H1 (cell line): ENCODE measurements around the gene LILRA1. TPM values are rescaled to one million over a fixed set of nuclear protein-coding genes. Genes with fewer than 3 reads are reported as not detected.

Experiments
- CHD2 ChIP-seq: IDR thresholded peaks from 2 replicates; pipeline ENCODE4 v1.6.1; 2012; ENCODE audit warnings: low read length, improper control_type of control experiment
- SP2 ChIP-seq: IDR thresholded peaks from 2 replicates; pipeline ENCODE4 v1.6.1; 2012; ENCODE audit warnings: mild to moderate bottlenecking, low read length, inconsistent platforms
- polyA plus RNA-seq, 7 experiments: library from polyadenylated mRNA; depleted of rRNA in 3 of 7; stranded (reverse) in 5 of 7; unstranded in 2 of 7; fragments of >200 nt in 5 of 7; fragments of 200-250 nt in 2 of 7; gene quantifications; 1 replicate in 5 of 7; 2 replicates in 1 of 7; 4 replicates in 1 of 7; pipeline versions ENCODE4 v1.2.1 to v1.2.3, GENCODE V29; 2011 to 2013; ENCODE audit warnings: missing spikeins in 2 of 7, mixed read lengths in 2 of 7
- total RNA-seq: library from RNA; stranded (reverse); fragmentation: NEBNext Ultra II Directional; extraction: Animal tissue kit (Norgen Biotek cat#: 25700); gene quantifications from 2 replicates; pipeline ENCODE4 v1.2.1, GENCODE V29; 2021
- TF ChIP-seq, protein P1 (sequence below): fragments of 300-600 bp; sonication (generic); IDR thresholded peaks from 2 replicates; pipeline ENCODE4 v1.7.1; 2012; ENCODE audit warnings: low read length, moderate library complexity, mild to moderate bottlenecking, inconsistent platforms; ENCODE audit not compliant: insufficient replicate concordance

LILRA1 gene
- total and polyA plus RNA-seq, 2 of the 8 experiments (the other 6 are each of a cell fraction or from before 2014, with no cell fraction given), result not detected

DNA sequence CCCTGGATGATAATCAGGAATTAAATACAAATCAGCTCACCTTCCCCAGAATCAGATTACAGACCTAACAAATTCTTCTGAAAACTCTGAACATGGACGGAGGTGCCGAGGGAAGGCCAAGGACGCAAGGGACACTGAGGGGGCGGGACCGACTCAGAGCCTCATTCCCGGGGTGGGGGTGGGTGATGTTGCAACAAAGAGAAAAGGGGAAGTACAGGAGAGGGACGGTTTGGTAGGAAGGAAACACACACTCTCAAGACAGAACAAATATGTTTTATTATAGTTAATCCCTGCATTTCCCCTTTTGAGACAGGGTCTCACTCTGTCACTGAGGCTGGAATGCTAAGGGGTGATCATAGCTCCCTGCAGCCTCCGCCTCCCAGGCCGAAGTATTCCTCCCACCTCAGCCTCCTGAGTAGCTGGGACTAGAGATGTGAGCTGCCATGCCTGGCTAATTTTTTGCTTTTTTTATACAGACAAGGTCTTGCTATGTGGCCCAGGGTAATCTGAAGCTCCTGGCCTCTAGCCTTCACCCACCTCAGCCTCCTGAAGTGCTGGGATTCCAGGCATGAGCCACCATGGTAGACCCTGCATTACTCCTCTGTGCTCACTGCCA lies 20.6 kb upstream of the LILRA1 start (continued):
- TF ChIP-seq, protein P1, sequence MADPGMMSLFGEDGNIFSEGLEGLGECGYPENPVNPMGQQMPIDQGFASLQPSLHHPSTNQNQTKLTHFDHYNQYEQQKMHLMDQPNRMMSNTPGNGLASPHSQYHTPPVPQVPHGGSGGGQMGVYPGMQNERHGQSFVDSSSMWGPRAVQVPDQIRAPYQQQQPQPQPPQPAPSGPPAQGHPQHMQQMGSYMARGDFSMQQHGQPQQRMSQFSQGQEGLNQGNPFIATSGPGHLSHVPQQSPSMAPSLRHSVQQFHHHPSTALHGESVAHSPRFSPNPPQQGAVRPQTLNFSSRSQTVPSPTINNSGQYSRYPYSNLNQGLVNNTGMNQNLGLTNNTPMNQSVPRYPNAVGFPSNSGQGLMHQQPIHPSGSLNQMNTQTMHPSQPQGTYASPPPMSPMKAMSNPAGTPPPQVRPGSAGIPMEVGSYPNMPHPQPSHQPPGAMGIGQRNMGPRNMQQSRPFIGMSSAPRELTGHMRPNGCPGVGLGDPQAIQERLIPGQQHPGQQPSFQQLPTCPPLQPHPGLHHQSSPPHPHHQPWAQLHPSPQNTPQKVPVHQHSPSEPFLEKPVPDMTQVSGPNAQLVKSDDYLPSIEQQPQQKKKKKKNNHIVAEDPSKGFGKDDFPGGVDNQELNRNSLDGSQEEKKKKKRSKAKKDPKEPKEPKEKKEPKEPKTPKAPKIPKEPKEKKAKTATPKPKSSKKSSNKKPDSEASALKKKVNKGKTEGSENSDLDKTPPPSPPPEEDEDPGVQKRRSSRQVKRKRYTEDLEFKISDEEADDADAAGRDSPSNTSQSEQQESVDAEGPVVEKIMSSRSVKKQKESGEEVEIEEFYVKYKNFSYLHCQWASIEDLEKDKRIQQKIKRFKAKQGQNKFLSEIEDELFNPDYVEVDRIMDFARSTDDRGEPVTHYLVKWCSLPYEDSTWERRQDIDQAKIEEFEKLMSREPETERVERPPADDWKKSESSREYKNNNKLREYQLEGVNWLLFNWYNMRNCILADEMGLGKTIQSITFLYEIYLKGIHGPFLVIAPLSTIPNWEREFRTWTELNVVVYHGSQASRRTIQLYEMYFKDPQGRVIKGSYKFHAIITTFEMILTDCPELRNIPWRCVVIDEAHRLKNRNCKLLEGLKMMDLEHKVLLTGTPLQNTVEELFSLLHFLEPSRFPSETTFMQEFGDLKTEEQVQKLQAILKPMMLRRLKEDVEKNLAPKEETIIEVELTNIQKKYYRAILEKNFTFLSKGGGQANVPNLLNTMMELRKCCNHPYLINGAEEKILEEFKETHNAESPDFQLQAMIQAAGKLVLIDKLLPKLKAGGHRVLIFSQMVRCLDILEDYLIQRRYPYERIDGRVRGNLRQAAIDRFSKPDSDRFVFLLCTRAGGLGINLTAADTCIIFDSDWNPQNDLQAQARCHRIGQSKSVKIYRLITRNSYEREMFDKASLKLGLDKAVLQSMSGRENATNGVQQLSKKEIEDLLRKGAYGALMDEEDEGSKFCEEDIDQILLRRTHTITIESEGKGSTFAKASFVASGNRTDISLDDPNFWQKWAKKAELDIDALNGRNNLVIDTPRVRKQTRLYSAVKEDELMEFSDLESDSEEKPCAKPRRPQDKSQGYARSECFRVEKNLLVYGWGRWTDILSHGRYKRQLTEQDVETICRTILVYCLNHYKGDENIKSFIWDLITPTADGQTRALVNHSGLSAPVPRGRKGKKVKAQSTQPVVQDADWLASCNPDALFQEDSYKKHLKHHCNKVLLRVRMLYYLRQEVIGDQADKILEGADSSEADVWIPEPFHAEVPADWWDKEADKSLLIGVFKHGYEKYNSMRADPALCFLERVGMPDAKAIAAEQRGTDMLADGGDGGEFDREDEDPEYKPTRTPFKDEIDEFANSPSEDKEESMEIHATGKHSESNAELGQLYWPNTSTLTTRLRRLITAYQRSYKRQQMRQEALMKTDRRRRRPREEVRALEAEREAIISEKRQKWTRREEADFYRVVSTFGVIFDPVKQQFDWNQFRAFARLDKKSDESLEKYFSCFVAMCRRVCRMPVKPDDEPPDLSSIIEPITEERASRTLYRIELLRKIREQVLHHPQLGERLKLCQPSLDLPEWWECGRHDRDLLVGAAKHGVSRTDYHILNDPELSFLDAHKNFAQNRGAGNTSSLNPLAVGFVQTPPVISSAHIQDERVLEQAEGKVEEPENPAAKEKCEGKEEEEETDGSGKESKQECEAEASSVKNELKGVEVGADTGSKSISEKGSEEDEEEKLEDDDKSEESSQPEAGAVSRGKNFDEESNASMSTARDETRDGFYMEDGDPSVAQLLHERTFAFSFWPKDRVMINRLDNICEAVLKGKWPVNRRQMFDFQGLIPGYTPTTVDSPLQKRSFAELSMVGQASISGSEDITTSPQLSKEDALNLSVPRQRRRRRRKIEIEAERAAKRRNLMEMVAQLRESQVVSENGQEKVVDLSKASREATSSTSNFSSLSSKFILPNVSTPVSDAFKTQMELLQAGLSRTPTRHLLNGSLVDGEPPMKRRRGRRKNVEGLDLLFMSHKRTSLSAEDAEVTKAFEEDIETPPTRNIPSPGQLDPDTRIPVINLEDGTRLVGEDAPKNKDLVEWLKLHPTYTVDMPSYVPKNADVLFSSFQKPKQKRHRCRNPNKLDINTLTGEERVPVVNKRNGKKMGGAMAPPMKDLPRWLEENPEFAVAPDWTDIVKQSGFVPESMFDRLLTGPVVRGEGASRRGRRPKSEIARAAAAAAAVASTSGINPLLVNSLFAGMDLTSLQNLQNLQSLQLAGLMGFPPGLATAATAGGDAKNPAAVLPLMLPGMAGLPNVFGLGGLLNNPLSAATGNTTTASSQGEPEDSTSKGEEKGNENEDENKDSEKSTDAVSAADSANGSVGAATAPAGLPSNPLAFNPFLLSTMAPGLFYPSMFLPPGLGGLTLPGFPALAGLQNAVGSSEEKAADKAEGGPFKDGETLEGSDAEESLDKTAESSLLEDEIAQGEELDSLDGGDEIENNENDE, result no peak
- no peak for TF ChIP-seq CHD2
- no peak for TF ChIP-seq SP2
